ENCODE measurements around the gene REX1BD. TPM values are rescaled to one million over a fixed set of nuclear protein-coding genes. Genes with fewer than 3 reads are reported as not detected.

The REX1BD gene
- total and polyA plus RNA-seq, 2 of the 13 experiments (the other 11 are each of a cell fraction or from before 2014, with no cell fraction given): 7.5 to 25.4 TPM

DNA sequence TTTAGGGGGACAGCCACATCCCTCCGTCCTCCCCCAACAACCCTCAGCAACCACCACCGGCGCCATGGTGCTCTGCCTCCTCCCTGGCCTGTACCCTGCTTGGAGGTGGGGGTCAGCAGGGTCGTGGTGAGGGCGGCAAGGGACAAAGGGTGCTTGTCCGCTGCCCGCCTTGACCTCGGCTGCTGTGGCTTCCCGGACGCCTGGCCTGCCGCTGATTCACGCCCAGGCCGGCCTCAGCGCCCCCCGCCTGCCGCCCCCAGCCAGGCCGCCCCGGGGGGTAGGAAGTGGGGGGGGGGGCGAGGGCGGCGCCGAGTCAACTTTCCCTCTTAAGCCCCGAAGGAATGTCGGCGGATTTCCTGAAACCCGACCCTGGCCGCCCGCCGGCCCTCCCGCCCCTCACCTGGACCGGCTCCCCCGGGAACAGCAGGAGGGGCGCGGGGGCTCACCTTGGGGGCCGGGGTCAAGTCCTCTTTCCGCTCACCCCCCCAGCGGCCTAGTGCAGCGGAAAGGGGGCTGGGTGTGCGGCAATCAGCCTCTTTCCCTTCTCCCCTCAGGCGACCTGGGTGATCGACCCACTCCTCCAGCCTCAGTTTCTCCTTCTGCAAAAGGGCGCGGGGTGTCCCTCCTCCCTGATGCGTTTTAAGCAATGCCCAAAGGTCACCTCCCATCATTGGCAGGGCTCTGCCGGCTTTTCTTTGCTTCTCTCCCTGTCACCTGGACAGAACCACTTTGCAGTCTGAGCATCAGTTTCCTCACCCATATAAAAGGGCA is 22.1 kb downstream of the REX1BD start (continued):
- TF ChIP-seq FOXA1 (IDR thresholded peaks at IDR 0.05) (no peak), FOXA1 (CRISPR knock-in tag; IDR thresholded peaks at IDR 0.05) (peak; percentile 58; the same call in 1 of the 2 replicates), ZC3H13 (CRISPR knock-in tag; IDR thresholded peaks at IDR 0.05) (no peak; the same call in 1 of the 2 replicates), ELF1 (CRISPR knock-in tag; IDR thresholded peaks at IDR 0.05) (peak; percentile 56; the same call in 1 of the 2 replicates), ZMYM2 (CRISPR knock-in tag; IDR thresholded peaks at IDR 0.05) (peak; percentile 38; the same call in 1 of the 2 replicates), ZSCAN22 (CRISPR knock-in tag; IDR thresholded peaks at IDR 0.05) (peak; percentile 70; the same call in 1 of the 2 replicates), SETDB1 (CRISPR knock-in tag; IDR thresholded peaks at IDR 0.05; ENCODE audit: borderline replicate concordance) (no peak), ZNF263 (CRISPR knock-in tag; IDR thresholded peaks at IDR 0.05) (peak; percentile 95), ZNF354B (CRISPR knock-in tag; IDR thresholded peaks at IDR 0.05) (no peak), ARNT2 (CRISPR knock-in tag; IDR thresholded peaks at IDR 0.05; ENCODE audit: low read depth) (0 out of 2 replicates have a peak, but pooled peaks have one; percentile 49), SSRP1 (CRISPR knock-in tag; IDR thresholded peaks at IDR 0.05) (peak; percentile 87; the same call in 1 of the 2 replicates), AHR (CRISPR knock-in tag; IDR thresholded peaks at IDR 0.05) (0 out of 2 replicates have a peak, but pooled peaks have one; percentile 47), ZKSCAN5 (CRISPR knock-in tag; IDR thresholded peaks at IDR 0.05) (no peak), TMF1 (CRISPR knock-in tag; IDR thresholded peaks at IDR 0.05; ENCODE audit: low read depth) (0 out of 2 replicates have a peak, but pooled peaks have one; percentile 40), NFYC (CRISPR knock-in tag; IDR thresholded peaks at IDR 0.05) (no peak), CREM (IDR thresholded peaks at IDR 0.05) (no peak), CREM (CRISPR knock-in tag; IDR thresholded peaks at IDR 0.05) (no peak), ZNF674 (CRISPR knock-in tag; IDR thresholded peaks at IDR 0.05; ENCODE audit: low read depth) (no peak), ZSCAN31 (CRISPR knock-in tag; IDR thresholded peaks at IDR 0.05; ENCODE audit: low read depth) (0 out of 2 replicates have a peak, but pooled peaks have one; percentile 38), NR2F6 (IDR thresholded peaks at IDR 0.05) (peak; percentile 76), NR2F6 (CRISPR knock-in tag; IDR thresholded peaks at IDR 0.05) (peak; percentile 86), SMAD3 (CRISPR knock-in tag; IDR thresholded peaks at IDR 0.05) (no peak)
- TF ChIP-seq, protein P1, sequence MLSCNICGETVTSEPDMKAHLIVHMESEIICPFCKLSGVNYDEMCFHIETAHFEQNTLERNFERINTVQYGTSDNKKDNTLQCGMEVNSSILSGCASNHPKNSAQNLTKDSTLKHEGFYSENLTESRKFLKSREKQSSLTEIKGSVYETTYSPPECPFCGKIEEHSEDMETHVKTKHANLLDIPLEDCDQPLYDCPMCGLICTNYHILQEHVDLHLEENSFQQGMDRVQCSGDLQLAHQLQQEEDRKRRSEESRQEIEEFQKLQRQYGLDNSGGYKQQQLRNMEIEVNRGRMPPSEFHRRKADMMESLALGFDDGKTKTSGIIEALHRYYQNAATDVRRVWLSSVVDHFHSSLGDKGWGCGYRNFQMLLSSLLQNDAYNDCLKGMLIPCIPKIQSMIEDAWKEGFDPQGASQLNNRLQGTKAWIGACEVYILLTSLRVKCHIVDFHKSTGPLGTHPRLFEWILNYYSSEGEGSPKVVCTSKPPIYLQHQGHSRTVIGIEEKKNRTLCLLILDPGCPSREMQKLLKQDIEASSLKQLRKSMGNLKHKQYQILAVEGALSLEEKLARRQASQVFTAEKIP (CRISPR knock-in tag; IDR thresholded peaks at IDR 0.05; ENCODE audit: borderline replicate concordance): no peak
- TF ChIP-seq, protein P2, sequence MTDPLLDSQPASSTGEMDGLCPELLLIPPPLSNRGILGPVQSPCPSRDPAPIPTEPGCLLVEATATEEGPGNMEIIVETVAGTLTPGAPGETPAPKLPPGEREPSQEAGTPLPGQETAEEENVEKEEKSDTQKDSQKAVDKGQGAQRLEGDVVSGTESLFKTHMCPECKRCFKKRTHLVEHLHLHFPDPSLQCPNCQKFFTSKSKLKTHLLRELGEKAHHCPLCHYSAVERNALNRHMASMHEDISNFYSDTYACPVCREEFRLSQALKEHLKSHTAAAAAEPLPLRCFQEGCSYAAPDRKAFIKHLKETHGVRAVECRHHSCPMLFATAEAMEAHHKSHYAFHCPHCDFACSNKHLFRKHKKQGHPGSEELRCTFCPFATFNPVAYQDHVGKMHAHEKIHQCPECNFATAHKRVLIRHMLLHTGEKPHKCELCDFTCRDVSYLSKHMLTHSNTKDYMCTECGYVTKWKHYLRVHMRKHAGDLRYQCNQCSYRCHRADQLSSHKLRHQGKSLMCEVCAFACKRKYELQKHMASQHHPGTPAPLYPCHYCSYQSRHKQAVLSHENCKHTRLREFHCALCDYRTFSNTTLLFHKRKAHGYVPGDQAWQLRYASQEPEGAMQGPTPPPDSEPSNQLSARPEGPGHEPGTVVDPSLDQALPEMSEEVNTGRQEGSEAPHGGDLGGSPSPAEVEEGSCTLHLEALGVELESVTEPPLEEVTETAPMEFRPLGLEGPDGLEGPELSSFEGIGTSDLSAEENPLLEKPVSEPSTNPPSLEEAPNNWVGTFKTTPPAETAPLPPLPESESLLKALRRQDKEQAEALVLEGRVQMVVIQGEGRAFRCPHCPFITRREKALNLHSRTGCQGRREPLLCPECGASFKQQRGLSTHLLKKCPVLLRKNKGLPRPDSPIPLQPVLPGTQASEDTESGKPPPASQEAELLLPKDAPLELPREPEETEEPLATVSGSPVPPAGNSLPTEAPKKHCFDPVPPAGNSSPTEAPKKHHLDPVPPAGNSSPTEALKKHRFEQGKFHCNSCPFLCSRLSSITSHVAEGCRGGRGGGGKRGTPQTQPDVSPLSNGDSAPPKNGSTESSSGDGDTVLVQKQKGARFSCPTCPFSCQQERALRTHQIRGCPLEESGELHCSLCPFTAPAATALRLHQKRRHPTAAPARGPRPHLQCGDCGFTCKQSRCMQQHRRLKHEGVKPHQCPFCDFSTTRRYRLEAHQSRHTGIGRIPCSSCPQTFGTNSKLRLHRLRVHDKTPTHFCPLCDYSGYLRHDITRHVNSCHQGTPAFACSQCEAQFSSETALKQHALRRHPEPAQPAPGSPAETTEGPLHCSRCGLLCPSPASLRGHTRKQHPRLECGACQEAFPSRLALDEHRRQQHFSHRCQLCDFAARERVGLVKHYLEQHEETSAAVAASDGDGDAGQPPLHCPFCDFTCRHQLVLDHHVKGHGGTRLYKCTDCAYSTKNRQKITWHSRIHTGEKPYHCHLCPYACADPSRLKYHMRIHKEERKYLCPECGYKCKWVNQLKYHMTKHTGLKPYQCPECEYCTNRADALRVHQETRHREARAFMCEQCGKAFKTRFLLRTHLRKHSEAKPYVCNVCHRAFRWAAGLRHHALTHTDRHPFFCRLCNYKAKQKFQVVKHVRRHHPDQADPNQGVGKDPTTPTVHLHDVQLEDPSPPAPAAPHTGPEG (CRISPR knock-in tag; IDR thresholded peaks at IDR 0.05): 0 out of 2 replicates have a peak, but pooled peaks have one; percentile 31
